DND-41 (cell line): ENCODE results near the gene FEN1.

ENCODE experiments used
- CTCF ChIP-seq: IDR thresholded peaks from 2 replicates; pipeline ENCODE4 v1.5.1; 2012; ENCODE audit warnings: borderline replicate concordance, low read length, moderate library complexity, mild to moderate bottlenecking; ENCODE audit not compliant: poor library complexity, severe bottlenecking; ENCODE audit errors: extremely low read depth
- EZH2 ChIP-seq: IDR thresholded peaks from 3 replicates; pipeline ENCODE4 v1.6.1; 2012; ENCODE audit warnings: borderline replicate concordance, low read depth, mild to moderate bottlenecking, moderate library complexity, low read length, inconsistent platforms; ENCODE audit not compliant: severe bottlenecking

- TF ChIP-seq EZH2 (no peak), CTCF (no peak)
Observed at GRCh38 chr11:61771985-61772455, 20.7 kb upstream of the FEN1 start.
